ENCODE measurements around the gene PFKFB2.

The PFKFB2 gene

DNA sequence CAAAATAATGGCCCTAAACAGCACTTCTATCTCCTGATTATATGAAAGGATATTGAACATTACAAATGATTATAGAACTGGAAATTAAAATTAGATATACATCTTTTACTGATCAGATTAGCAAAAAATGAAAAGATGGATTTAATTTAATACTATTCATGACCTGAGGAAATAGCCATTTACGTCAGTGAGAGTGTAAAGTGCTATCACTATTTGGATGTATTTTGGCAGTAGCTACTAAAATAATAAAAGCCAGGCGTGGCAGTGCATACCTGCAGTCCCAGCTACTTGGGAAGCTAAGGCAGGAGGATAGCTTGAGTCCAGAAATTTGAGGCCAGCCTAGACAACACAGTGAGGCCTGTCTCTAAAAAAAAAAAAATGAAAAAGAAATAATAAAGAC is 40.9 kb downstream of the PFKFB2 start:
- no peak for FAIRE-seq

DNA sequence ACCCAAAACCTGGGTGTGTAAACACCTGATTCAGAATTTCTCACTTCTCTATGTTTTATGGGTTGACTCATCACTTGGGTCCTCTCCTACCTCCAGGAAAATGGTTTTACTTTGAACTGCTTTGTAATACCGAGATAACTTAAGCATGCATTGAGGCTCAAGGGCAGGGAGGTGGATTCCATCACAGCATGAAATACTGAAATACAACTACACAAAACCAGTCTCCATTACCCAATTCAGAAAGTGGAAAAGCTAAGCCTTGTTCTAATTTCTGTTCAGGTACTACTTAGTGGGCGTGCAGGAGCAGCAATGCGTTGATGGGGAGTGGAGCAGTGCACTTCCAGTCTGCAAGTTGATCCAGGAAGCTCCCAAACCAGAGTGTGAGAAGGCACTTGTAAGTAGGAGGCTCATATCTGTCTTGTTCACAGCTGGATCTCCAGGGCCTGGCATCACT is 44.8 kb downstream of the PFKFB2 start:
- FAIRE-seq = no peak

DNA sequence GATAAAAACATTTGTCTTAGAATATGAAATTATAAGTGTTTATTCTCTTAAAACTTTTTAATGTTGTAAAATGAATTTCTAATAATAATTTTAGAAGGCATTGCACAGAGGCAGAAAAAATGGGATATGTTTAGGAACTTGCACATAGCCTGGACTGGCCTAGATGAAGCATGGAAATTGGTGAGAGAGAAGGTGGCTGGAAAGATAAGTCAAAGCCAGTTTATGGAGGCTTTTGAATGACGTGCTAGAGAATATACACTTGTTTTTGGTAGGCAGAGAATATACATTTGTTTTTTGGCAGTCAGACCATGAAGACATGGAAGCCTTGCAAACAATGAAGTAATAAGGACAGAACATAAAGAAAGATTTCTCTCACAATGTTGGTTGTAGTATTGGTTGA is 48.6 kb downstream of the PFKFB2 start:
- no peak for FAIRE-seq

DNA sequence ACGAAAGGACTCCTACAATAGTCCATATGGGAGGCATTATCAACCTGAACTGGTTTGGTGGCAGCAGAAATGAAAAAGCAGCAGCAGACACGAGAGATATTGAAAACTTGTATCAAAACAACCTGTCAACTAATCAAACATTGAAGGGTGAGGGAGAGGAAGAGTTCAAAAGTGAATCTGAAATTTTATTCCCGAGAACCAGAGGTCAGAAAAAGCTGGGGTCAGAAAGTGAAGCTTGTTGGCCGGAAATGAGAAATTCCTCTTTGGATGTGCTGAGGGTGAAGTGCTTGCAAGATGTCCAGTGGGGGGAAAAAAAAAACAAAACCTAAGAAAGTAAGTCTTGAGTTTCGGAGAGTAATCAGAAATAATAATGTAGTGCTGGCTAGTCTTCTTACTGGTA is 49.1 kb downstream of the PFKFB2 start:
- no peak for FAIRE-seq

DNA sequence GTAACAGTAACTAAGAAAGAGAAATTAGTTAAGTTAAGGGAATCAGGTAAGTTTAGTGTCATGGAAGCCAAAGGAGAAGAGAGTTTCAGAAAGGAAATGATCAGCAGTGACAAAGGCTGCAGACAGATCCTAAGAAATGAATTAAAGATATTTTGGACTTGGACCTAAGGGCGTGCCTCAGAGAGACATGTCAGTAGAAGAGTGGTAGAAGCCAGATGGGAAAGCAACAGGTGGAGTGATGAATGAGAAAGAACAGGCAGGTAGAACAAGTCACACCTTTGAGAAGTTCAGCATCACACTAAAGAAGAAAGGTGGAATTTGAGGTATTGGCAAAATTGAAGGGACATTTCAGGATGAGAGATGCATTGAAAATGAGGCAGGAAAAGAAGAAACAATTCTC is 49.6 kb downstream of the PFKFB2 start:
- no peak for FAIRE-seq

DNA sequence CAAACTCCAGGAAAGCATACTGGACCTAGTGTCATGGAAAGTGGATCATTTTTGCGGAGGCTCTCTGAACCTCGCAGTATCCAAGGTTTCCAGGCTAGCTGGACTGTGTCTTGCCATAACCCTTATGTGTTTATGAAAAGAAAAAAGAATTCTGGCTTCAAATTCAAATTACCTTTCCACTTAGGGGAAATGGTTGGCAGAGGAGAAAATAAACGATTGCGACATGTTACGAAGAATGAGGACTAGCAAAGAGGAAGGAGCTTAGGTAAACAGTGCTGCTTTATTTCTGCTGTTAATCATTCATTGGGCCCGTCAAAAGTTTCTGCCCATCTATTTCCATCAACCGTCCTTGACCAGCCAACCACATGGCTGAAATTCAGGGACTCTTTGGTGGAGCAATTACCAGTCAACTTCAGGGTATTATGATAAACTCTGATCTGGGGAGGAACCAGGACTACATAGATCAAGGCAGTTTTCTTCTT is 50.9 kb downstream of the PFKFB2 start, which contains the start of gene C4BPA:
Gene C4BPA (plus strand): TSS at position 342 of the 482 bp plus-strand sequence. CDS start 8,793 bp downstream, outside the sequence.
- no peak for FAIRE-seq

DNA sequence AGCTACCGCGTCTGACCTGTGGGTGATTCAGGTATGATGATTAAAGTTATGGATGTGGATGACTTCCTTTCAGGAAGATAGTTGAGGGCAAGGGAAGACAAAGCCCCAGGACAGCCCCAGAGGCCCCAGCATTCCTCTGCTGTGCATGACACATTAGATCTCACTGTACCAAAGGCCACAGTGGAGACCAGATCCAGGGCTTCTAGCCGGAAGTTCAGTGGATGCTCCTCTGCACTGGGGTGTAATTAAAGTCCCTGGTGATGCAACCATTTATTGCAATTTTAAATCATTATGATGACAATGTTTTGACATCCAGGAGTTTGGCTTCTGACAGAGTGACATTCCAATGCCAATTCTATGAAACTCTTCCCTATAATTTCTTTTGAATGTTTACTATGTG is 55.9 kb downstream of the PFKFB2 start:
- FAIRE-seq = no peak

DNA sequence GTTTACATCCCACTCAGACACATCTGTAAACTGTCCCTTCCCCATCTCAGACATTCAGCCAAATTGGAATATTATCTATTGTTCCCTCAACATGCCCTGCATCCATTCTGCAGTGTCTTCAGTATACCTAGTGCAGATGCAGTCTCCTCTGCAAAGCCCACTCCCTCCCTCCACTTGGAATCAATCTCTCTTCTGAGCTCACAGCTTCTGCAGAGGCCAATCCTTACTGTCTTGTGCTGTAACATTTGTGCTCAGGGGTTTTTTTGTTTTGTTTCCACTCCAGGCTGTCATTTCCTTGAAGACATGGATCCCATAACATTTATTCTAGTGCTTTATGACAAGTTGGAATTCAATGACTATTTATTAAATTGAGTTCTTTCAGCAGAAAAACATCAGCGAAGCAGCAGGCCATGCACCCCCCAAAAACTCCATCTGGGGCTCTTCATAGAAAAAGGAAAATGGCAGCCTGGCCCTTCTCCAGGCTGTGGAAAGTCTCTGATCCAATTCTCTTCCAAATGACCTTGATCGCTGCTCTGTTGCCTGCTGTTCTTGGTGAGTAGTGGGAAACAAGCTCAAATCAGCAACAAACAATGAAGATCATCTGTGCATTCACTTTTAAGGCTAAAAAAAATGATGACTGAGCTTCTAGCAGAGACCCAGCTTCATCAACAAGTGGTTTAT is 59.7 kb downstream of the PFKFB2 start:
- FAIRE-seq = no peak

DNA sequence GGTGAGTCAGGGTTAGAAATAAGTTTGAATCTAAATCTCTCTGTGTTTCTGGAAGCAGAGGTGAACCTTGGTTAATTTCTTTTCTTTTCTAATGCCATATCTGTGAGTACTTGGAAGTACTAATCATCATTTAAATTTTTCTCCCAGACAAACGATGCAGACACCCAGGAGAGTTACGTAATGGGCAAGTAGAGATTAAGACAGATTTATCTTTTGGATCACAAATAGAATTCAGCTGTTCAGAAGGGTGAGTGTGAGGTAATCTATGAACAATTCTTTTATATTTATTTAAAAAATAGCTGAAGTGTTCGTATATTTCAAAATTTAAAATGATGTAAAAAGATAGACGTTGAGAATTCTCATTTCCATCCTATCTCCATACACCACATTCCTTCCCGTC is 62.2 kb downstream of the PFKFB2 start:
- FAIRE-seq = no peak

DNA sequence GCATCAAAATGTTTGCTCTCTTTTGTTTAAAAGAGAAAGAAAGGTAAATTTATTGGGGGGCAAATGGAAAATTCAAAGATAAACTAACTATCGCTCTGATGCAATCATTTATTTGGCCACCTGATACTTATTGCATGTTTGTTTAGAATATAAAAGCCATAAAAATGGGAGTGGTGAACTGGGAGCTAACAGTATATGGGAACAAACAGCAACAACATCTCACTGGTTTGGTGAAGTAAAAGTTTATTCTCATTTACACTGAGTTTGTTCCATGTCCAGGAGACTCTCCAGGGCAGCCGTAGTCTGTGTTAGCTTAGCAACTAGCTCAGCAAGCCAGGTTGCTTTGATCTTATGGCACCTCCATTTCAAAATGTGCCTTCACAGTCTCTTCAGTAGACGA is 71.3 kb downstream of the PFKFB2 start:
- no peak for FAIRE-seq

DNA sequence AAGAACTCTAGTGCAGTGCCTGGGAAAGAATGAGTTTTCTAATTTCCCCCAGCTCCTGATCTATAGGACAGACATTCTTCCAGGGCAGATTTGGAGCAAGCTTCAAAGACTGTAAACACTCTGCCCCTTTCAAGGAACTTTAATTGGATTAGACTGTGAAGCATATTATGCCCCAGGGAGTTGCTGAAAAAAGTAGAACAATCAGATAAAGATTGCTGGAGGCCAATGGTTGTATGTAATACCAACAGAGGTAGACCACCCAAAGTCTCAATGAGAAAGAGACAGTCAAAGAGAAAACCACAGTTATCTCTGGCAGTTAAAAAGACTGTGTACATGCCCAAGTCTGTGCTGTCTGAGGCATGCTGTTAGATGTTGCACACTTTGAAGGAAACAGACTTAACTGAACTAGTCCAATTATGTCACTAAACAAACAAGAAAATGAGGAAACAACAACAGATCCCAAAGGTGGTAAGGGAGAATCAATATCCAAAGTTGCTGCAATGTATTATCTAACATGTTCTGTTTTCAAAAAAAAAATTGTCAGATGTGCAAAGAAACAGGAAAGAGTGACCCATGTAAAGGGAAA is 75.4 kb downstream of the PFKFB2 start:
- no peak for FAIRE-seq

DNA sequence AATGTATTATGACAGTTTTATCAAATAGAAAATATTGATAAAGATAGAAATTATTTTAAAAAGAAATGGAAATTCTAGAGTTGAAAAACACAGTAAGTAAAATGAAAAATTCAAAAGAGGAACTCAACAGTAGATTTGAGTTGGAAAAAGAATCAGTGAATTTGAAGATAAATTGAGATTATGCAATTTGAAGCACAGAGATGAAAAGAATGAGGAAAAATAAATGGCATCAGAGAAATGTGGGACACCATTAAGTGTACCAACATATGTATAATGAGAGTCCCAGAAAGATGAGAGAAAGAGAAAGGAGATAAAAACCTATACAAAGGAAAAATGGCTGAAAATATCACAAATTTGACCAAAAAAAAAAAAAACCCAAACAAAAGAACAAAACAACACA is 76.0 kb downstream of the PFKFB2 start:
- FAIRE-seq = no peak

All from G401.6 (cell line).